ENCODE measurements around the gene CDC23.

Gene CDC23

GRCh38 chr5:138139781-138140090 is 73.4 kb downstream of the CDC23 start:
- no peaks in the 10 kb centered on the region for H3K27me3 ChIP-seq (ENCODE audit: insufficient read depth, low read length)
- H3K9ac ChIP-seq (ENCODE audit: low read depth, low read length): no peak overlapping the region
- H3K9me3 ChIP-seq (ENCODE audit: insufficient read depth, low read depth, low read length): no peaks in the 10 kb centered on the region
- H3K27ac ChIP-seq (ENCODE audit: low read depth, low read length): no peak overlapping the region
- H3K4me3 ChIP-seq (ENCODE audit: low read length): peak overlapping the region; percentile 68
- WGBS: 66% methylated on average over 3 of the region's 3 CpGs
- H3K4me1 ChIP-seq (ENCODE audit: insufficient read depth, low read length): no peaks in the 10 kb centered on the region
- no peaks in the 10 kb centered on the region for H3K36me3 ChIP-seq (ENCODE audit: insufficient read depth, low read length)

- Histone ChIP-seq H3K9me3 (ENCODE audit: insufficient read depth, low read depth, low read length) (no peaks in the 10 kb centered on the region), H3K9ac (ENCODE audit: low read depth, low read length) (no peak within 1 kb of the TSS), H3K4me1 (ENCODE audit: insufficient read depth, low read length) (no peaks in the 10 kb centered on the region), H3K36me3 (ENCODE audit: insufficient read depth, low read length) (no peaks in the 10 kb centered on the region), H3K4me3 (ENCODE audit: low read length) (peak within 1 kb of the TSS; percentile 68), H3K27me3 (ENCODE audit: insufficient read depth, low read length) (no peaks in the 10 kb centered on the region), H3K27ac (ENCODE audit: low read depth, low read length) (no peak within 1 kb of the TSS)
- 5% methylated on average over 30 of the region's 31 CpGs for WGBS
These were observed 74.0 kb downstream of the CDC23 start, which contains the start of gene NME5 for GRCh38 chr5:138138949-138139780. Gene NME5 (minus strand): TSS chr5:138139428. CDS start chr5:138138780, 648 bp downstream.

Data from HUES64 (cell line).